ENCODE measurements around the gene RHD. TPM values are rescaled to one million over a fixed set of nuclear protein-coding genes. Genes with fewer than 3 reads are reported as not detected.

RHD gene
- total and polyA plus RNA-seq, 2 experiments from 2014 or later = 0.21 to 0.26 TPM

- Histone ChIP-seq H3K4me3 (no peak overlapping the region), H2AFZ (no peak overlapping the region), H3K36me3 (ENCODE audit: insufficient read depth) (peaks cover 13% of the 10 kb centered on the region; the same call in 1 of the 2 replicates), H3K27ac (ENCODE audit: low read depth) (no peak overlapping the region), H3K9me2 (ENCODE audit: insufficient read depth) (no peaks in the 10 kb centered on the region), H4K20me1 (replicated peaks; ENCODE audit: insufficient read depth) (peaks cover 4% of the 10 kb centered on the region; the same call in 1 of the 2 replicates), H3K79me2 (replicated peaks; ENCODE audit: insufficient read depth) (peaks cover 4% of the 10 kb centered on the region; the same call in 1 of the 2 replicates), H3K4me1 (ENCODE audit: insufficient read depth) (no peaks in the 10 kb centered on the region), H3K27me3 (ENCODE audit: insufficient read depth) (no peaks in the 10 kb centered on the region), H3F3A (replicated peaks; ENCODE audit: low read depth) (no peaks in the 10 kb centered on the region), H3K4me2 (no peak overlapping the region)
- no peak overlapping the region for H3K4me3 Mint-ChIP-seq
- peaks cover 43% of the 10 kb centered on the region for H3K36me3 Mint-ChIP-seq (ENCODE audit: low read depth)
- no peak for DNase-seq (ENCODE audit: low spot score)
- H3K27me3 Mint-ChIP-seq (ENCODE audit: insufficient read depth, low read depth, poor library complexity) = peaks cover 2% of the 10 kb centered on the region
- H3K9me3 Mint-ChIP-seq = no peaks in the 10 kb centered on the region; the same call in 2 of the 3 replicates
- ATAC-seq = no peak
- TF ChIP-seq EZH2phosphoT487 (IDR thresholded peaks at IDR 0.05; ENCODE audit: unreplicated experiment) = no peak
- TF ChIP-seq CREB1 (CRISPR knock-in tag; IDR thresholded peaks at IDR 0.05; ENCODE audit: low read depth) = no peak
- TF ChIP-seq NANOG (IDR thresholded peaks at IDR 0.05; ENCODE audit: borderline replicate concordance) = no peak
- TF ChIP-seq ZNF114 (CRISPR knock-in tag; IDR thresholded peaks at IDR 0.05) = no peak
- TF ChIP-seq EZH2 (IDR thresholded peaks at IDR 0.05; ENCODE audit: low read depth, unreplicated experiment) = no peak
- no peak for TF ChIP-seq ZNF331 (CRISPR knock-in tag; IDR thresholded peaks at IDR 0.05; ENCODE audit: low read depth)
- TF ChIP-seq CTCF (conservative IDR thresholded peaks at IDR 0.05; ENCODE audit: low read depth in 2 of 2) = no peak
- no peak for TF ChIP-seq ETS1 (IDR thresholded peaks at IDR 0.05)
- TF ChIP-seq REST (IDR thresholded peaks at IDR 0.05; ENCODE audit: unreplicated experiment) = no peak
- TF ChIP-seq POLR2AphosphoS5 (IDR thresholded peaks at IDR 0.05; ENCODE audit: low read depth) = no peak
- no peak for TF ChIP-seq JUNB (IDR thresholded peaks at IDR 0.05; ENCODE audit: unreplicated experiment)
- TF ChIP-seq STAT1 (IDR thresholded peaks at IDR 0.05; ENCODE audit: unreplicated experiment) = no peak
- TF ChIP-seq ZNF462 (CRISPR knock-in tag; IDR thresholded peaks at IDR 0.05) = no peak
- H3K27ac Mint-ChIP-seq = no peak overlapping the region
- no peaks in the 10 kb centered on the region for H3K4me1 Mint-ChIP-seq
Observed at GRCh38 chr1:25356848-25357247, 84.5 kb downstream of the RHD start.

All from GM23338 (cell line).